CD4-positive, alpha-beta T cell treated with Interleukin-12 subunit alpha and Interleukin-12 subunit beta, for 1 hour (primary cell): ENCODE results near the gene PPA1.
"Not testable (repeated sequence)": the region's sequence is repeated elsewhere in the genome, so short reads cannot be mapped to it uniquely, and the experiment has no call there.

ENCODE experiments used
- DNase-seq: peaks from one replicate; pipeline ENCODE4 v3.0.0-alpha.2; 2020

PPA1 gene

GRCh38 chr10:70163448-70163847 lies 69.8 kb downstream of the PPA1 start:
- DNase-seq, result no peak

GRCh38 chr10:70162892-70163201 lies 70.4 kb downstream of the PPA1 start:
- DNase-seq, result peak; percentile 70

GRCh38 chr10:70162151-70162891 lies 70.9 kb downstream of the PPA1 start:
- peak; percentile 15 for DNase-seq

GRCh38 chr10:70160798-70161197 lies 72.4 kb downstream of the PPA1 start:
- DNase-seq, result no peak

GRCh38 chr10:70159366-70159765 lies 73.9 kb downstream of the PPA1 start:
- DNase-seq, result not testable (repeated sequence)

GRCh38 chr10:70158113-70158512 lies 75.1 kb downstream of the PPA1 start:
- no peak for DNase-seq

GRCh38 chr10:70155255-70155838 lies 77.9 kb downstream of the PPA1 start:
- no peak for DNase-seq
